ENCODE measurements around the gene SPDYE17.
"Not testable (repeated sequence)": the region's sequence is repeated elsewhere in the genome, so short reads cannot be mapped to it uniquely, and the experiment has no call there.

The SPDYE17 gene

GRCh38 chr7:76972391-76972790 is 59.8 kb downstream of the SPDYE17 start:
- DNase-seq (ENCODE audit: low read depth) = not testable (repeated sequence)
